SK-N-SH treated with all-trans-retinoic acid at 6 μM for 48 hours (cell line): ENCODE data around the gene APIP.

ENCODE experiments used
- CSDC2 ChIP-seq: fragments of 250-450 bp; sonication (Bioruptor Pico); IDR thresholded peaks from 2 replicates; pipeline ENCODE4 v1.5.0; 2020; ENCODE audit warnings: mild to moderate bottlenecking, moderate library complexity
- GLIS3 ChIP-seq: fragments of 250-450 bp; sonication (Bioruptor Pico); IDR thresholded peaks from 2 replicates; pipeline ENCODE4 v1.5.0; 2020; ENCODE audit warnings: mild to moderate bottlenecking, moderate library complexity
- OSR1 ChIP-seq: fragments of 250-450 bp; sonication (Bioruptor Pico); IDR thresholded peaks from 2 replicates; pipeline ENCODE4 v1.8.0; 2022; ENCODE audit warnings: moderate library complexity, mild to moderate bottlenecking, inconsistent platforms
- RARB ChIP-seq: fragments of 250-450 bp; sonication (Bioruptor Pico); IDR thresholded peaks from 2 replicates; pipeline ENCODE4 v1.8.0; 2021; ENCODE audit warnings: mild to moderate bottlenecking, moderate library complexity
- ZFP30 ChIP-seq: fragments of 450-650 bp; formaldehyde crosslinking; IDR thresholded peaks from 2 replicates; pipeline ENCODE4 v1.5.0; 2022; ENCODE audit warnings: mild to moderate bottlenecking, moderate library complexity

- no peak for TF ChIP-seq CSDC2 (CRISPR knock-in tag)
- no peak for TF ChIP-seq RARB
- no peak for TF ChIP-seq ZFP30 (CRISPR knock-in tag)
- no peak for TF ChIP-seq OSR1 (CRISPR knock-in tag)
- no peak for TF ChIP-seq GLIS3 (CRISPR knock-in tag)
These were observed 51.8 kb downstream of the APIP start for GRCh38 chr11:34864424-34864823.
